ACC112 (cell line): ENCODE data around the gene ILDR1.
"Not testable (repeated sequence)": the region's sequence is repeated elsewhere in the genome, so short reads cannot be mapped to it uniquely, and the experiment has no call there.

Experiments used
- H2AFZ ChIP-seq: fragments of 200-600 bp; sonication (generic); one replicate; pipeline ENCODE4 v1.6.0; 2017; ENCODE audit warnings: antibody characterized with exemption, low read length; ENCODE audit not compliant: unreplicated experiment
- H3K27ac ChIP-seq: fragments of 200-600 bp; sonication (generic); 2 replicates; pipeline ENCODE4 v1.5.1; 2014; ENCODE audit warnings: low read depth, mild to moderate bottlenecking, antibody characterized with exemption, low read length, moderate library complexity
- H3K27me3 ChIP-seq: fragments of 200-600 bp; sonication (generic); 2 replicates; pipeline ENCODE4 v1.6.1; 2014; ENCODE audit warnings: mild to moderate bottlenecking, antibody characterized with exemption, low read length, moderate library complexity, mixed read lengths; ENCODE audit not compliant: insufficient read depth
- H3K36me3 ChIP-seq: fragments of 200-600 bp; sonication (generic); 2 replicates; pipeline ENCODE4 v1.6.1; 2016; ENCODE audit warnings: mild to moderate bottlenecking, antibody characterized with exemption, low read length, moderate library complexity, mixed read lengths; ENCODE audit not compliant: insufficient read depth
- H3K4me1 ChIP-seq: fragments of 200-600 bp; sonication (generic); one replicate; pipeline ENCODE4 v1.6.1; 2016; ENCODE audit warnings: low read length, mixed read lengths; ENCODE audit not compliant: insufficient read depth, unreplicated experiment, control insufficient read depth
- H3K4me3 ChIP-seq: fragments of 200-600 bp; sonication (generic); 2 replicates; pipeline ENCODE4 v1.5.1; 2014; ENCODE audit warnings: mild to moderate bottlenecking, low read depth, low read length
- H3K79me2 ChIP-seq: fragments of 200-600 bp; sonication (generic); one replicate; pipeline ENCODE4 v1.6.0; 2016; ENCODE audit warnings: low read length; ENCODE audit not compliant: control insufficient read depth, unreplicated experiment, insufficient read depth

ILDR1 gene

GRCh38 chr3:121948641-121949040 lies 73.4 kb downstream of the ILDR1 start:
- Histone ChIP-seq H3K36me3 (no peaks in the 10 kb centered on the region), H3K4me1 (no peaks in the 10 kb centered on the region), H3K79me2 (no peaks in the 10 kb centered on the region), H2AFZ (no peak overlapping the region), H3K4me3 (no peak overlapping the region), H3K27me3 (no peaks in the 10 kb centered on the region; the same call in 1 of the 2 replicates), H3K27ac (no peak overlapping the region)

- no peaks in the 10 kb centered on the region; the same call in 1 of the 2 replicates for H3K27me3 ChIP-seq
- no peak overlapping the region for H3K27ac ChIP-seq
- no peak overlapping the region for H2AFZ ChIP-seq
- H3K4me3 ChIP-seq, result no peak overlapping the region
- H3K36me3 ChIP-seq, result no peaks in the 10 kb centered on the region
- no peaks in the 10 kb centered on the region for H3K4me1 ChIP-seq
- no peaks in the 10 kb centered on the region for H3K79me2 ChIP-seq
Observed at GRCh38 chr3:121943431-121943830, 78.6 kb downstream of the ILDR1 start.

- no peak overlapping the region for H3K4me3 ChIP-seq
- H3K27ac ChIP-seq, result no peak overlapping the region
- H3K4me1 ChIP-seq, result no peaks in the 10 kb centered on the region
- H2AFZ ChIP-seq, result no peak overlapping the region
- H3K36me3 ChIP-seq, result no peaks in the 10 kb centered on the region
- no peaks in the 10 kb centered on the region; the same call in 1 of the 2 replicates for H3K27me3 ChIP-seq
- no peaks in the 10 kb centered on the region for H3K79me2 ChIP-seq
Observed at GRCh38 chr3:121942116-121942786, 79.8 kb downstream of the ILDR1 start.

DNA sequence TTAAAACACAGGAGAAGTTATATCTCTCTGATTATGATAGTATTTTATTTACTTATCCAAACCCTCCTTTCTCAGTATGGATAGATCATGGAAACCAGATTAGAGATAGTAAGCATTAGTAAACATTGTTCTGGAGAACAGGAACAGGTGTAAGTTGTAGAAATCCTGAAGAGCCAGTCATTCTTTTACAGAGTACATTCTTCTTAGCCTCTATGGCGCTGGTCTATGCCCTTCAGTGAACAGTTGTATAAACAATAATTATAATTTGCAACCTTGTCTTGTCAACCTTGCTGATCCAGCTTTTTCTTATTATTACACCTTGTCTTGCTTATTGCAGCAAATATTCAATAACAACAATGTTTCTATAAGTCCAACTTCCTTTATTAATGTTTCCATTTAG lies 80.5 kb downstream of the ILDR1 start:
- no peaks in the 10 kb centered on the region for H3K4me1 ChIP-seq
- no peaks in the 10 kb centered on the region for H3K36me3 ChIP-seq
- no peaks in the 10 kb centered on the region; the same call in 1 of the 2 replicates for H3K27me3 ChIP-seq
- H3K4me3 ChIP-seq, result no peak overlapping the region
- no peak overlapping the region for H3K27ac ChIP-seq
- no peak overlapping the region for H2AFZ ChIP-seq
- no peaks in the 10 kb centered on the region for H3K79me2 ChIP-seq

DNA sequence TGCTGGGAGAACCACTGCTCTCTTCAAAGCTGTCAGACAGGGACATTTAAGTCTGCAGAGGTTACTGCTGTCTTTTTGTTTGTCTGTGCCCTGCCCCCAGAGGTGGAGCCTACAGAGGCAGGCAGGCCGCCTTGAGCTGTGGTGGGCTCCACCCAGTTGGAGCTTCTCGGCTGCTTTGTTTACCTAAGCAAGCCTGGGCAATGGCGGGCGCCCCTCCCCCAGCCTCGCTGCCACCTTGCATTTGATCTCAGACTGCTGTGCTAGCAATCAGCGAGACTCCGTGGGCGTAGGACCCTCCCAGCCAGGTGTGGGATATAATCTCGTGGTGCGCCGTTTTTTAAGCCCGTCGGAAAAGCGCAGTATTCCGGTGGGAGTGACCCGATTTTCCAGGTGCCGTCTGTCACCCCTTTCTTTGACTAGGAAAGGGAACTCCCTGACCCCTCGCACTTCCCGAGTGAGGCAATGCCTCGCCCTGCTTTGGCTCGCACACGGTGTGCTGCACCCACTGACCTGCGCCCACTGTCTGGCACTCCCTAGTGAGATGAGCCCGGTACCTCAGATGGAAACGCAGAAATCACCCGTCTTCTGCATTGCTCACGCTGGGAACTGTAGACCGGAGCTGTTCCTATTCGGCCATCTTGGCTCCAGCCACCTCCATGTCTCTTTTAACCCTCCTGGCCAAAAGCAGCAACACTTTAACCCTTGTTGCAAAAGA lies 83.7 kb downstream of the ILDR1 start:
- not testable (repeated sequence) for H3K79me2 ChIP-seq, H2AFZ ChIP-seq, H3K4me3 ChIP-seq, H3K27ac ChIP-seq, H3K27me3 ChIP-seq, H3K4me1 ChIP-seq, H3K36me3 ChIP-seq
